Mammary epithelial cell (primary cell): ENCODE data around the gene SCMH1.

Experiments used
- EZH2 ChIP-seq: IDR thresholded peaks from 2 replicates; pipeline ENCODE4 v1.6.1; 2012; ENCODE audit warnings: low read length, inconsistent platforms, borderline replicate concordance
- TF ChIP-seq, protein P1 (sequence below), 2 donors: IDR thresholded peaks in 1 of 2; conservative IDR thresholded peaks in 1 of 2; 2 replicates each; pipeline ENCODE4 v1.5.1; 2011 to 2012; ENCODE audit warnings: inconsistent platforms in 2 of 2, low read length in 2 of 2, mild to moderate bottlenecking in 2 of 2, control low read depth in 1 of 2, low read depth in 1 of 2; ENCODE audit not compliant: insufficient read depth in 1 of 2; ENCODE audit errors: extremely low read depth in 1 of 2

- TF ChIP-seq, protein P1, sequence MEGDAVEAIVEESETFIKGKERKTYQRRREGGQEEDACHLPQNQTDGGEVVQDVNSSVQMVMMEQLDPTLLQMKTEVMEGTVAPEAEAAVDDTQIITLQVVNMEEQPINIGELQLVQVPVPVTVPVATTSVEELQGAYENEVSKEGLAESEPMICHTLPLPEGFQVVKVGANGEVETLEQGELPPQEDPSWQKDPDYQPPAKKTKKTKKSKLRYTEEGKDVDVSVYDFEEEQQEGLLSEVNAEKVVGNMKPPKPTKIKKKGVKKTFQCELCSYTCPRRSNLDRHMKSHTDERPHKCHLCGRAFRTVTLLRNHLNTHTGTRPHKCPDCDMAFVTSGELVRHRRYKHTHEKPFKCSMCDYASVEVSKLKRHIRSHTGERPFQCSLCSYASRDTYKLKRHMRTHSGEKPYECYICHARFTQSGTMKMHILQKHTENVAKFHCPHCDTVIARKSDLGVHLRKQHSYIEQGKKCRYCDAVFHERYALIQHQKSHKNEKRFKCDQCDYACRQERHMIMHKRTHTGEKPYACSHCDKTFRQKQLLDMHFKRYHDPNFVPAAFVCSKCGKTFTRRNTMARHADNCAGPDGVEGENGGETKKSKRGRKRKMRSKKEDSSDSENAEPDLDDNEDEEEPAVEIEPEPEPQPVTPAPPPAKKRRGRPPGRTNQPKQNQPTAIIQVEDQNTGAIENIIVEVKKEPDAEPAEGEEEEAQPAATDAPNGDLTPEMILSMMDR (conservative IDR thresholded peaks at IDR 0.05 in 1 of 2, IDR thresholded peaks at IDR 0.05 in 1 of 2; ENCODE audit: extremely low read depth in 1 of 2, insufficient read depth in 1 of 2, low read depth in 1 of 2, low read length in 2 of 2) = no peak
- TF ChIP-seq EZH2 = no peak
Observed at GRCh38 chr1:41101076-41101475, 141.0 kb downstream of the SCMH1 start.
